Naive B cell (primary cell): ENCODE results near the gene TMEM185B. TPM values are rescaled to one million over a fixed set of nuclear protein-coding genes. Genes with fewer than 3 reads are reported as not detected.
"Not testable (repeated sequence)": the region's sequence is repeated elsewhere in the genome, so short reads cannot be mapped to it uniquely, and the experiment has no call there.

ENCODE experiments used
- ATAC-seq, 2 donors: fragments of 150-1000 bp; cut with Tn5 transposase; 2 replicates each; pipeline ENCODE4 v1.10.0; 2021; ENCODE audit warnings: low read depth in 2 of 2, mild to moderate bottlenecking in 2 of 2, moderate library complexity in 2 of 2
- DNase-seq: peaks from one replicate; pipeline ENCODE4 v3.0.0; 2022
- H3K27ac Mint-ChIP-seq, 6 donors: one replicate each; pipeline ENCODE4 v1.8.0; 2020 to 2022; ENCODE audit warnings: mild to moderate bottlenecking in 6 of 6, mixed read lengths in 6 of 6, moderate library complexity in 5 of 6, inconsistent platforms in 2 of 6
- H3K27me3 Mint-ChIP-seq, 3 donors: one replicate each; pipeline ENCODE4 v1.8.0; 2021 to 2022; ENCODE audit warnings: mixed read lengths in 3 of 3, mild to moderate bottlenecking in 1 of 3
- H3K36me3 Mint-ChIP-seq, 2 donors: one replicate each; pipeline ENCODE4 v1.8.0; 2020 to 2022; ENCODE audit warnings: mixed read lengths in 2 of 2, inconsistent platforms in 1 of 2, mild to moderate bottlenecking in 1 of 2
- H3K4me1 Mint-ChIP-seq, 3 donors: one replicate each; pipeline ENCODE4 v1.8.0; 2020 to 2022; ENCODE audit warnings: mixed read lengths in 3 of 3, inconsistent platforms in 1 of 3, mild to moderate bottlenecking in 1 of 3, moderate library complexity in 1 of 3
- H3K4me3 Mint-ChIP-seq, 8 donors: one replicate each; pipeline ENCODE4 v1.8.0; 2020 to 2022; ENCODE audit warnings: mild to moderate bottlenecking in 8 of 8, mixed read lengths in 8 of 8, moderate library complexity in 8 of 8, inconsistent platforms in 2 of 8
- H3K9me3 Mint-ChIP-seq, 7 donors: one replicate each; pipeline ENCODE4 v1.8.0; 2020 to 2022; ENCODE audit warnings: mixed read lengths in 7 of 7, mild to moderate bottlenecking in 5 of 7, inconsistent platforms in 2 of 7, moderate library complexity in 1 of 7
- polyA plus RNA-seq, 6 donors: library from polyadenylated mRNA; unstranded; fragments of 300-500 nt; fragmentation: Illumina TruSeq; gene quantifications; one replicate each; pipeline ENCODE4 v1.2.3, GENCODE V29; 2021; ENCODE audit warnings: low read depth in 6 of 6

TMEM185B gene
- polyA plus RNA-seq, 6 donors from 2014 or later, result 24.8 to 43.0 (median 34.8) TPM

DNA sequence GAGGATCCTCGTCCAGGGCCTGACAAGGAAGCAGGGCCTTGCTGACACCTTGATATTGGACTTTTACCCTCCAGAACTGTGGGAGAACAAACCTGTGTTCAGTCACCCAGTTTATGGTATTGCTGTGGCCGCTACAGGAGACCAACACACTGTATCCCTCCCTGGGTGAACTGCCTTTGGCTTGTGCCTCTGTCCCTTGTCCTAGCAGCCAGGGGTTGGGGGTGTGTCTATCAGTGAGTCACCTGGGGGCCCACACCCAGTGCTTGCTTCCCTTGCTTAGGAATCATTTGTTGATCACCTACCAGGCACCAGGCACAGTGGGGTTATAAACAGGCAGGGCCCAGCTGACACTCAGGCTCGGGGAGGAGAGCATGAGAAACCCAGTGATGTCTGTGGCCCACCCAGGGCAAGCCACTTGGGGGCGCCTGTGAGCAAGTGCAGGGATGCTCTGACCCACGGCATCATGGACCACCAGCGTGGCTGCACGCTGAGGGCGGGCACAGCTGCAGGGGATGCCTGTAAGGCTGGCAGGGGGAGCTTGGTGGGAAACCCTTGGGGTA is 17.1 kb downstream of the TMEM185B start:
- H3K36me3 Mint-ChIP-seq, result no peaks in the 10 kb centered on the region
- H3K4me3 Mint-ChIP-seq, result no peak overlapping the region
- DNase-seq (no peak), ATAC-seq (no peak)
- H3K9me3 Mint-ChIP-seq, result no peaks in the 10 kb centered on the region
- H3K27me3 Mint-ChIP-seq, result no peaks in the 10 kb centered on the region
- peaks cover 10 to 23% (median 19%) of the 10 kb centered on the region in 3 donors for H3K4me1 Mint-ChIP-seq
- no peak overlapping the region for H3K27ac Mint-ChIP-seq

DNA sequence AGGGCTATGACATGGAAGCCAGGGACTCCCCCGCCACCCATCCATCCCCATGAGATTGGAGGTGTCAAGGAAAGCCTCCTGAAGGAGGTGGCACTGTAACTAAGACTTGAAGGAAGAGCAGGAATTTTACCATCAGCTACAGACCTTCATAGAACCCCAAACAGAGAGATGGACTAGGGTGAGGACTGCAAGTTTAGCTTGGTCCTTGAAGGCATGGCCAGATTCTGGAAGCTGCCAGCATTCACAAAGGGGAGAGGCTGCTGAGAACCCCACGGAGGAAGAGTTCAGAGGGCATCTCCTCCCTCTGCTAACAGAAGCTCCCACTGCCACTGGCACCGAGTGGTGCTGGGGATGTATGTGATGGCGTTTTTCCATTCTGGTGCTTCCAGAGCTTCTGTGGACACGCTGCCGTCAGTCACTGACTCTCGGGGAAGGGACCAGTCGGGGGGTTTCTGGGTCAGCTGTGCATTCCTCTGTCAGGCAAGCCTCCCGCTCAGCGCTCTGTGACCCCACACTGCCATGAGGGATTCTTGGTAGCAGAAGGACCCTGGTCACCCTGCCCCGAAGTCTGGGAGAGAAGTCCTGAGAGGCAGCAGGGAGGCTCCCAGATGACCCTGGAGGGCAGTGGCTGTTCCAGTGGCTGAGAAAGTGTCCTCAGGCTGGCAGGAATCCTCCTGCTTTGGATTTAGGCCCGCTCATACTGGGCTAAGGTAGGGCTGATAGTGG is 18.1 kb downstream of the TMEM185B start:
- H3K36me3 Mint-ChIP-seq, result peaks cover 0 to 3% of the 10 kb centered on the region in 2 donors
- no peaks in the 10 kb centered on the region for H3K27me3 Mint-ChIP-seq
- H3K27ac Mint-ChIP-seq, result peak overlapping the region in 3 of 6 donors; percentile 4 to 69 (median 56)
- H3K4me1 Mint-ChIP-seq, result peaks cover 10 to 18% (median 11%) of the 10 kb centered on the region in 3 donors
- no peaks in the 10 kb centered on the region for H3K9me3 Mint-ChIP-seq
- DNase-seq (no peak), ATAC-seq (no peak)
- H3K4me3 Mint-ChIP-seq, result no peak overlapping the region

DNA sequence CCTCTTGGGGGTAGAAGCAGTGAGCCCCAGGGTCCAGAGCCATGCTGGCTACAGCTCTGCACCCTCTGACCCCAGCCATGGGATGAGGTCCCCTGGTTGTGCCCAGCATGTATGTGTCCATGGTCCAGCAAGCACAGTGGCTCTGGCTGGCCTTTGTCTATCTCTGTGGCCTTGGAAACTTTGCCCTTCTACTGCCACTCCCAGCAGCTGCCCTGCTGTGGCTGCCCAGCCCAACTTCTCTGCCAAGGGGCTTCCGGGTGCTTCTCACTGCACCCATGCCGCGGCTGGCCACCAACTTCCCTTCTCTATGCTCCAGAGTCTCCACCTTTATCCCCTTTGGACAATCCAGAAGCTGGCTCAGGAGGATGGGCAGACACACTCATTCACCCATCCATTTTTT is 18.8 kb downstream of the TMEM185B start:
- peaks cover 5 to 12% (median 10%) of the 10 kb centered on the region in 3 donors for H3K4me1 Mint-ChIP-seq
- DNase-seq, result no peak

DNA sequence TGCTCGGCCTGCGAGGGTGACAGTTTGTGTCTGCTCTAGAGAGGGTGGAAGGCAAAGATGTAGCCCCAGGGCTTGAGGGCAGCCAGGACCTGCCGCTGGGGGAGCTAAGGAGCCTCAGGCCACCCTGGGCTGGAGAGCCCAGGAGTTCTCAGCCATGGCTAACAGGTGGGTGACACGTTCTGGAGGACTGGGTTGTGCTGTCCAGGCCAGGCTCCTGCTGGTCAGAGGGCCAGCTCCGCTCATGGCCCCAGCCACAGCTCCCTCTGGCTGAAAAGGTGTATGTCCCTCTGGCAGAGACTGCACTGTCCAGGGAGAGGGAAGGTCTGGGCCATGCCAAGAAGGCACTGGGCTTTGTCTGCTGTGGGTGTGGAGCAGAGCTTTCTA is 19.2 kb downstream of the TMEM185B start:
- DNase-seq (no peak), ATAC-seq (no peak)
- Mint-ChIP-seq H3K27ac (peak overlapping the region in 1 of 6 donors; percentile 29), H3K9me3 (peaks cover 0 to 2% (median 0%) of the 10 kb centered on the region in 7 donors), H3K4me1 (peaks cover 2 to 10% (median 8%) of the 10 kb centered on the region in 3 donors), H3K27me3 (no peaks in the 10 kb centered on the region), H3K36me3 (peaks cover 2 to 5% of the 10 kb centered on the region in 2 donors), H3K4me3 (no peak overlapping the region)

More for the DNA sequence above, 18.8 kb downstream of the TMEM185B start:
- peak overlapping the region in 1 of 8 donors; percentile 30 for H3K4me3 Mint-ChIP-seq
- peaks cover 0 to 4% of the 10 kb centered on the region in 2 donors for H3K36me3 Mint-ChIP-seq
- H3K27ac Mint-ChIP-seq, result peak overlapping the region in 1 of 6 donors; percentile 82
- no peaks in the 10 kb centered on the region for H3K27me3 Mint-ChIP-seq
- H3K9me3 Mint-ChIP-seq, result no peaks in the 10 kb centered on the region
- no peak for ATAC-seq

DNA sequence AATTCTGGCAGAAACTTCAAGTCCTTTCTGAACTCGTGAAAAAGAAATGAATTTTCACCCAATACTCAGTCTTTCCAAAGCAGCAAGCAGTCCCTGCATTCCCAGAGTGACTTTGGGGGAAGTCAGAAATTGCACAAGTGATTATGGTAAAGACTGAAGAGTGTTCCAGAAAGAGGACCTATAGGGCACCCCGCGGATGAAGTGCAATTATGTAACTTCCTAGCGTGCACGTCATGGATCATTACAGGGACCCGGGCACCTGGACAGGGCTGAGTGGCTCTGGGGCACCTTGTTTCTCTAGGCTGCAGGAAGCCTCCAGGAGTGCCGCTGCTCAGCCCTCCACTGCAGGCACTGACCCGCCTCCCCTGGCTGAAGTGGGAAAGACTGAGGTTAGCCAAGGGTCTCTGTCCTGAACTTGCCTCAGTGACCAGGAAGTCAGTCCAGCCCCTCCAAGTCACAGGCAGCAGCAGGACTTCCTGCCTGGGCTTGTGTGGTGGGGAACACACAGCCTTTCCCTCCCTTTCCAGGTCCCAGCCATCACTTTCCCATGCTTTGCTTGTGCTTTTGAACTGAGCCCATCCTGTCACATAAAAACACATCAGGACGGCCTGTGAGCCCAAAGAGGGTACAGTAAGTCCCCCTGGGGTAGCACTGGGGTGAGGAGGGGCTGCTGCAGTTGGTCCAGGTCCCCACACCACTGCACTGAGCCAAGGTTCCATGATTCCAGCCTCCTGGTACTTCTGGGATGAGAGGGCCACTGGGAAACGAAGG is 19.8 kb downstream of the TMEM185B start:
- Mint-ChIP-seq H3K27ac (peak overlapping the region in 1 of 6 donors; percentile 29), H3K36me3 (peaks cover 8 to 9% of the 10 kb centered on the region in 2 donors), H3K27me3 (no peaks in the 10 kb centered on the region), H3K4me1 (peaks cover 2 to 10% (median 5%) of the 10 kb centered on the region in 3 donors), H3K9me3 (peaks cover 2 to 6% (median 4%) of the 10 kb centered on the region in 7 donors), H3K4me3 (no peak overlapping the region)
- ATAC-seq (no peak), DNase-seq (no peak)

DNA sequence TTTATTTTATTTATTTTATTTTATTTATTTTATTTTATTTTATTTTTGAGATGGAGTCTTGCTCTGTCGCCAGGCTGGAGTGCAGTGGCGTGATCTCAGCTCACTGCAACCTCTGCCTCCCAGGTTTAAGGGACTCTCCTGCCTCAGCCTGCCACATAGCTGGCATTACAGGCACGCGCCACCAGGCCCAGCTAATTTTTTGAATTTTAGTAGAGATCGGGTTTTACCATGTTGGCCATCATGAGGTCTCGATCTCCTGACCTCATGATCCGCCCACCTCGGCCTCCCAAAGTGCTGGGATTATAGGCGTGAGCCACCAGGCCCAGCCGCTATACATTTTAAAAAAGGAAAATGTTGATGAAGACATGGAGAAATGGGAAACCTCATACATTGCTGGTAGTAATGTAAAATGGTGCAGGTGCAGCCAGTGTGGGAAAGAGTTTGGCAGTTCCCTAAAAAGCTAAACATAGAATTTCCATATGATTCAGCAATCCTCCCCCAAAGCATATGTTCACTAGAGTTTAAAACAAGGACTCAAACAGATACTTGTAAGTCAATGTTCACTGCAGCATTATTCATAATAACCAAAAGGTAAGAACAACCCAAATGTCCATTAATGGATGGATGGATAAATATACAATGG is 23.3 kb downstream of the TMEM185B start:
- not testable (repeated sequence) for H3K36me3 Mint-ChIP-seq, H3K27ac Mint-ChIP-seq, H3K4me1 Mint-ChIP-seq, H3K4me3 Mint-ChIP-seq, H3K27me3 Mint-ChIP-seq, DNase-seq, ATAC-seq
- peaks cover 4 to 26% (median 21%) of the 10 kb centered on the region in 7 donors for H3K9me3 Mint-ChIP-seq

DNA sequence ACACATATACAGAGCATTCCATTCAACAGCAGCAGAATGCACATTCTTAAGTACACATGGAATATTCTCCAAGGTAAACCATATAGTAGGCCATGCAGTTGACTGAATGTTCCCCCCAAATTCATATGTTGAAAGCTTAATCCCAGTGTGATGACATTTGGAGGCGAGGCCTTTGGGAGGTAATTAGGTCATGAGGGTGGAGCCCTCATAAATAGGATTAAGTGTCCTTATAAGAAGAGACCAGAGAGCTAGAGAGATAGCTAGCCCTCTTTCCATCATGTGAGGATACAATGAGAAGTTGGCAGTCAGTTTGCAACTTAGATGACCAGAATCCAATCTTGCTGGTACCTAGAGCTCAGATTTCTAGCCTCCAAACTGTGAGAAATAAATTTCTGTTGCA is 27.6 kb downstream of the TMEM185B start:
- Mint-ChIP-seq H3K27me3 (peaks cover 0 to 16% (median 0%) of the 10 kb centered on the region in 3 donors), H3K4me3 (no peak overlapping the region), H3K36me3 (peaks cover 18 to 27% of the 10 kb centered on the region in 2 donors), H3K4me1 (no peaks in the 10 kb centered on the region), H3K9me3 (peaks cover 13 to 55% (median 40%) of the 10 kb centered on the region in 7 donors), H3K27ac (no peak overlapping the region)
- DNase-seq (no peak), ATAC-seq (no peak)

DNA sequence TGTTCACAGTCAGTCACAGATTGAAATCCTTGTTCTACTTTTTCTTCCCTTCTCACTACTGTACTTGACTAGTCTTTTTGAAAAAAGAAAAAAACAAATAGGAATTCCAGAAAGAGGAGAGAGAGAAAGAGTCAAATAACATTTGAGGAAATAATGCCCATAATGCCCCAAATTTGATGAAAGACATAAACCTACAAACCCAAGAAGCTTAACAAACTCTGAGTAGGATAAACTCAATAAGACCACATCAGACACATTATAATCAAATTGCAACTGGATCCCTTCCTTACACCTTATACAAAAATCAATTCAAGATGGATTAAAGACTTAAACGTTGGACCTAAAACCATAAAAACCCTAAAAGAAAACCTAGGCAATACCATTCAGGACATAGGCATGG is 30.9 kb downstream of the TMEM185B start:
- no peak for DNase-seq
- H3K36me3 Mint-ChIP-seq, result peaks cover 9 to 29% of the 10 kb centered on the region in 2 donors
- H3K27me3 Mint-ChIP-seq, result peaks cover 0 to 18% (median 0%) of the 10 kb centered on the region in 3 donors
- no peak for ATAC-seq
- H3K4me3 Mint-ChIP-seq, result no peak overlapping the region
- H3K27ac Mint-ChIP-seq, result no peak overlapping the region
- H3K4me1 Mint-ChIP-seq, result no peaks in the 10 kb centered on the region
- peaks cover 9 to 46% (median 30%) of the 10 kb centered on the region in 7 donors for H3K9me3 Mint-ChIP-seq

DNA sequence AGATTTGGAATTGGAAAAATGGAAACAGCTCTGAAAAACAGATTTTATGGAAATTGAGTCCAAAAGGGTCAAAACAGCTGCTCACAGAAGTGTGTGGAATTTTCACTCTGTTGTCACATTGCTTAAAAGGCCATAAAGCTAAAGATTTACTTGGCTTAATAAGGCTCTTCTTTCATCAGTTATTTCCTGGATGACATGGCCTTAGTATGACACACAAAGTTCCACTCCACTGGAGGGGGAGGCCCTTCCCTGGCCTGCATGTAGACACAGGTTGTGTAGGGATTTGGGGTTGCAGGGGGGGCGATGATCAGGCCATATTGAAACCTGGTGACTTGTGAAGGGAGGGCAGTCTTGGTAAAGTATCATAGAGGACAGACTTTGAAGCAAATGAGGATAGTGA is 34.0 kb downstream of the TMEM185B start:
- Mint-ChIP-seq H3K9me3 (peaks cover 9 to 27% (median 19%) of the 10 kb centered on the region in 7 donors), H3K27ac (peak overlapping the region in 1 of 6 donors; percentile 13), H3K36me3 (peaks cover 9 to 29% of the 10 kb centered on the region in 2 donors), H3K27me3 (peaks cover 0 to 23% (median 0%) of the 10 kb centered on the region in 3 donors), H3K4me3 (no peak overlapping the region), H3K4me1 (no peaks in the 10 kb centered on the region)
- ATAC-seq, result no peak
- no peak for DNase-seq

DNA sequence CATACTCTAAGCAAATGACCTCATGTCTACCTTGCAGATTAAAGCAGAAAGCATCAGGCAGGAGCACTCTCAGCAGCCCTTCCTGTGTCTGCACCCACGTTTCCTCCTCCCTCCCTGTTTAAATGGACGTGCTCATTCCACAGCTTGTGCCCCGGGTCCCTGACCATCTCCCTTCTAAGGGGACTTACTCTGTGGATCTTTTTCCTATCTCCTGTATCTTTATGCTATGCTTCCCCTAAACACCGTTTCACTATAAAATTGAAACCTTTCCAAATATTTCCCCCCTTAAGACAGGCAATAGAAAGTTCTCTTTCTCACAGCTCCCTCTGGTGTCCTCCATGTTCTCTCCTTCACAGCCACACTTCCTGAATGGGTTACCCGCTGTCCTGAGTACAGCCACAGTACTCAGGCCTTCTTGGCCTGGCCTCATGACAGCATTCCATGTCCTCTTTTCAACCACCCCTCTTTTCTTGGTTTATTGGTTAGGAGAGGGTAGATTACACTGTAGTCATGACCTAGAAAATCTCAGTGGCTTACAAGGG is 41.1 kb downstream of the TMEM185B start:
- no peak for ATAC-seq
- H3K9me3 Mint-ChIP-seq, result no peaks in the 10 kb centered on the region
- H3K36me3 Mint-ChIP-seq, result peaks cover 0 to 5% of the 10 kb centered on the region in 2 donors
- H3K4me1 Mint-ChIP-seq, result peaks cover 34 to 52% (median 44%) of the 10 kb centered on the region in 3 donors
- peaks cover 0 to 5% (median 0%) of the 10 kb centered on the region in 3 donors for H3K27me3 Mint-ChIP-seq
- no peak for DNase-seq
- peak overlapping the region in 5 of 6 donors; percentile 17 to 92 (median 49) for H3K27ac Mint-ChIP-seq
- peak overlapping the region in 6 of 8 donors; percentile 37 to 86 (median 73) for H3K4me3 Mint-ChIP-seq

DNA sequence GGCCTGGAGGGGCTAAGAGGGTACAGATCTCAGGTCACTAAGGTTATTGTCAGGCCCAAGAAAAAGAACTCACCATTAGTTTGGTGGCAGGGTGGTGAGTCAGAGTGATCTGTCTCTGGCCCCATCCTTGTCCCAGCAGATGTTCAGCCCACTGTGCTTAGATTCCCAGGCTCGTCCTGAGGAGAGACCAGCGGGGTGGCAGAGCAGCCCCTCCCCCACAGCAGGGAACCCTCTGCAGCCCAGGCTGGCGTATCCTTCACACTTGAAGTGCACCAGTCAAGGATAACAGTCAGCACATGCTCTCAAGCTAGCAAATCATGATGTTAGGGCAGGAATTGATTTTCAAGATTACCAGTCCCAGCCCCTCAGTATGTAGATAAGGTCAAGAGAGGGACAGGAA is 43.1 kb downstream of the TMEM185B start:
- peak overlapping the region in 1 of 8 donors; percentile 76 for H3K4me3 Mint-ChIP-seq
- no peaks in the 10 kb centered on the region for H3K27me3 Mint-ChIP-seq
- no peaks in the 10 kb centered on the region for H3K9me3 Mint-ChIP-seq
- DNase-seq (no peak), ATAC-seq (no peak)
- peaks cover 36 to 69% (median 44%) of the 10 kb centered on the region in 3 donors for H3K4me1 Mint-ChIP-seq
- peaks cover 0 to 5% of the 10 kb centered on the region in 2 donors for H3K36me3 Mint-ChIP-seq
- peak overlapping the region in 1 of 6 donors; percentile 94 for H3K27ac Mint-ChIP-seq

DNA sequence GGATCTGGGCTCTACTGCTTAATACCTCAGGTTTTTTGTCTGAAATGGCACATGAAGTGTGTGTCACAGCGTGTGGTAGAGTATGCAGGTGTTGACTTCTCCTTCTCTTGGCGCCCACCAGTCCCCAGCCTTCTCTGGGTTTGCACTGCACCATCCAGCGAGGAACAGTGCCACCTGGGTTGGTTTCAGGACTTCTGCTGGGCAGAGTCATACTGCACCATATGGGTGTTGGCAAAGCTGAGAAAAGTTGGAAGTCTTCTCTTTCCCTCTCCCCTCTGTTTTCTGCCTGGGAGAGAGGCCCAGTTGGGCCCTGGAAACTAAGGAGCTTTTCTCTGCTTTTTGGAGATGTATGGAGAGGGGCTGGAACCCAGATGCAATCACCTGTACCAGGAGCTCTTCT is 43.8 kb downstream of the TMEM185B start:
- DNase-seq (no peak), ATAC-seq (no peak)
- Mint-ChIP-seq H3K27ac (peak overlapping the region in 3 of 6 donors; percentile 21 to 94 (median 42)), H3K9me3 (no peaks in the 10 kb centered on the region), H3K4me1 (peaks cover 36 to 75% (median 44%) of the 10 kb centered on the region in 3 donors), H3K36me3 (peaks cover 0 to 5% of the 10 kb centered on the region in 2 donors), H3K4me3 (peak overlapping the region in 1 of 8 donors; percentile 76), H3K27me3 (no peaks in the 10 kb centered on the region)
